HG03025 (cell line): Measurements from ENCODE around the gene GLT1D1.

Experiments used
- ATAC-seq: cut with Tn5 transposase; IDR thresholded peaks from one replicate; pipeline ENCODE4 v1.9.1; 2021; ENCODE audit warnings: mild to moderate bottlenecking, moderate library complexity; ENCODE audit not compliant: unreplicated experiment, low FRiP score

Gene GLT1D1

DNA sequence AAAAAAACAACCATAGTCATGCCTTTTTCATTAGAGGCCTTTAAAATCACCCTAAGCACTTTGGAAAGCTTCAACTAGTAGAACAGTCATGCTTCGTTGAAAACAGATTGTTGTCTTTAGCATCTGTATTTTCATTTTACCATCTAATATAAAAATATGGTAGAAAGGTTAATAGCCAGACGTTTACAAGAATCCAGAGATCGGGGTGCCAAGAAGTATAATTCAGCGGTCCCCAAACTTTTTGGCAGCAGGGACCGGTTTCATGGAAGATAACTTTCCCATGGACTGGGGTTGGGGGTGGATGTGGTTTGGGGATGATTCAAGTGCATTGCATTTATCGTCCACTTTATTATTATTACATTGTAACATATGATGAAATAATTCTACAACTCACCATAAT is 138.4 kb downstream of the GLT1D1 start:
- no peak for ATAC-seq

DNA sequence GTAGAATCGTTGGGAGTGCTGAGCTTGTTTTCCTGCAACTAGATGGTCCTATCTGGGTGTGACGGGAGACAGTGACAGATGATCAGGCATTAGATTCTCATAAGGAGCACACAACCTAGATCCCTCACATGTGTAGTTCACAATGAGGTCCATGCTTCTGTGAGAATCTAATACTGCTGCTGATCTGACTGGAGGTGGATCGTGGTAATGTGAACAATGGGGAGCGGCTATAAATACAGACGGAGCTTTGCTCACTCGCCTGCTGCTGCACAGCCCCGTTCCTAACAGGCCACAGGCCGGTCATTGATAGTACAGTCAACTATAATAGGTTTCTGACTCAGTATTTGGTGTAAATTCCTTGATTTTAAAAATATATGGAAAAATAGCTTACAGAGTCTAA is 138.8 kb downstream of the GLT1D1 start:
- ATAC-seq: no peak

DNA sequence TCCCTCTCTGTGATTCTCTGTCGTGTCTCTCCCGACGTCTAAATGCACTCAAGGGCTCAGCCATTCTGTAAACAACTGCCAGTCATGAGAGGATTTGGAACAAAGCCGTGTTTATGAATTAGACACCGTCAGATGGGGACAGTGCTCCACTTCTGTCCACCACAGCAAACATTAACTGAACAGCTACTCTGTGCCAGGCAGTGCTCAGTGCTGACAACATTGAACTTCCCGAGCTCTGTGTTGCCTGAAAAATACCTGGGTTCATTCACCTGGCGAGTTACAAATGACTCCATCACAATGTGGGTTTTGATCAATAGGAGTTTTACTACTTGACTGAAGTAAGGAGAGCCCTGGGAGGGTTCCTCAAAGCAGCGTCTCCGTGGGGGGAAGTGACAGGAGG is 139.3 kb downstream of the GLT1D1 start:
- ATAC-seq: no peak

DNA sequence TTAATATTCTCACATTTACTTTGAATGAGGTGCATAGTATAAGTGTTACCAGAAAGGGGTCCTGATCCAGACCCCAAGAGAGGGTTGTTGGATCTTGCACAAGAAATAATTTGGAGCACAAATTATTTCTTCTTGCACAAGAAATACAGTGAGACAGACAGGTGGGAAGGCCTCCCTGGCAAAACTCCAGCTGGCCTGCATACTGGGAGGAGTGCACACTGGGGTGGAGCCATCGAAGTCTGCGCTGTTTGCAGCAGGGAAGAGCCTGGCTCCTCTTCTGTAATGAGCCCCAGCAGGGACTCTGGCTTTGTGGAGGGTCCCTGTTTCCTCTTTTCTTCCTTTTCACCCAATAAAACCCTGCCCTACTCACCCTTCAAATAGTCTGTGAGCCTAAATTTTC is 141.6 kb downstream of the GLT1D1 start:
- no peak for ATAC-seq

DNA sequence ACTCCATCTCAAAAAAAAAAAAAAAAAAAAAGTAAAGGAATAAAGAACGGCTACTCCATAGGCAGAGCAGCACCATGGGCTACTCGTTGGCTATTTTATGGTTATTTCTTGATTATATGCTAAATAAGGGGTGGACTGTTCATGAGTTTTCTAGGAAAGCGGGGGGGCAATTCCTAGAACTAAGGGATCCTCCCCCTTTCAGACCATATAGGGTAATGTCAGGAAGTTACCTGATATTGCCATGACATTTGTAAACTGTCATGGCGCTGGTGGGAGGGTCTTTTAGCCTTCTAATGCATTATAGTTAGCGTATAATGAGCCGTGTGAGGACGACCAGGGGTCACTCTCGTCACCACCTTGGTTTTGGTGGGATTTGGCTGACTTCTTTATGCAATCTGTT is 142.3 kb downstream of the GLT1D1 start:
- ATAC-seq: no peak

DNA sequence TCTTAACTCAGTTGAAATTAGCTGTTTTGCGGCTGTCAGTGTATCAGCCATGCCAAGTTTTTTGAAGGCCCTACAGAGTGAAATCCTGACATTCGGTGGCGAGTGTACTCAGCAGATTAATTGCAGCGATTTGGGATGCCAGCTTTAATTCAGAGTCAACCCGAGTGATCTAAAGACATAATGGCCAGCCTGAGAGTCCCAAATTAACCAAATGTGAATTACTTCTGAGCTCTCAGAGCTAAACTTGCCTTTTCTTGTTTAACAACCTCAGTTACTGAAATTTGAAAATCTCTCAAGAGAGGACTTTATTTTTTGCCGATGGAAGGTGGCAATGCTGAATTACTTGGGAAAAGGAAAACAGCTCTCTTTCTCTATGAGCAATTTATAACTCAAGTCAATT is 148.5 kb downstream of the GLT1D1 start:
- no peak for ATAC-seq

DNA sequence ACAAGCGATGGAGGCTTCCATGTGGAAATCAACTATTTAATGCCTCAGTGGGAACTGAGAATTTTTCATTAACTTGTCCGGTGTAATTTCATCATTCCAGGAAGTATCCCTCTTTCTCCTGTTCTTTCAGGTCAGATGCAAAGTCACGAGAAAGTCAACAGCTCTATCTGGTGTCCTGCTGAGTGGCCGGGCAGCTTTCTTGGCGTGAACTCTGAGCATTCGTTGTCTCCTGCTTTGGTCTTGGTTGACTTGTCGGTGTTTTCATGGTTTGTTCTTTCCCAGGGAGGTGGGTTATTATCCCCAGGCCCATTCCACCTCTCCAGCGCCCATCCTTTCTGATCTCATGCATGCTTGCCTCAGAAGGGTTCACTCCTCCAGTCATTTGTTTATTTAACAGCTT is 149.1 kb downstream of the GLT1D1 start:
- ATAC-seq: no peak

DNA sequence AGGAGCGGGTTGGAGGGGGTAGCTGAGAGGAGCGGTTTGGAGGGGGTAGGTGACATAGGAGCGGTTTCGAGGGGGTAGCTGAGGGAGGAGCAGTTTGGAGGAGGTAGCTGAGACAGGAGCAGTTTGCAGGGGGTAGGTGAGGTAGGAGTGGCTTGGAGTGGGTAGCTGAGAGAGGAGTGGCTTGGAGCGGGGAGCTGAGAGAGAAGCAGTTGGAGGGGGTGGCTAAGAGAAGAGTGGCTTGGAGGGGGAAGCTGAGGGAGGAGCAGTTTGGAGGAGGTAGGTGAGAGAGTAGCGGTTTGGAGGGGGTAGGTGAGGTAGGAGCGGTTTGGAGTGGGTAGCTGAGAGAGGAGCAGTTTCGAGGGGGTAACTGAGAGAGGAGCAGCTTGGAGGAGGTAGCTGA is 152.1 kb downstream of the GLT1D1 start:
- no peak for ATAC-seq

DNA sequence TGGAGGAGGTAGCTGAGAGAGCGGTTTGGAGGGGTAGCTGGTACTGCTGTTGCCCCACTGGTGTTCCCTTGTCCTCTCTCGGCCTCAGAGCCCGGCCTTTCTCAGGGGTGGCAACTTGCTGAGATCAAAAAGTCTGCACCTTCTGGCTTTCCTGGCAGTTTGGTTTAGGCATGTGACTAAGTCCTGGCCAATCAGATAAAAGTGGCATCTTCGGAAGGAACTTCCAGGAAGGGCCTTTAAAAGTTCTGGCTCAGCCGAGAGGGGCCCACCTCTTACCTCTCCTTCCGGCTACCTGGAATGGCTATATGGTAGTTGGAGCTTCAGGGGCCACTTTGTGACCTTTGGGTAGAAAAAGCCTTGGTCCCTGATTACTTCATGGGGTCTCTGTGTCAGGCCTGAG is 152.6 kb downstream of the GLT1D1 start:
- no peak for ATAC-seq

DNA sequence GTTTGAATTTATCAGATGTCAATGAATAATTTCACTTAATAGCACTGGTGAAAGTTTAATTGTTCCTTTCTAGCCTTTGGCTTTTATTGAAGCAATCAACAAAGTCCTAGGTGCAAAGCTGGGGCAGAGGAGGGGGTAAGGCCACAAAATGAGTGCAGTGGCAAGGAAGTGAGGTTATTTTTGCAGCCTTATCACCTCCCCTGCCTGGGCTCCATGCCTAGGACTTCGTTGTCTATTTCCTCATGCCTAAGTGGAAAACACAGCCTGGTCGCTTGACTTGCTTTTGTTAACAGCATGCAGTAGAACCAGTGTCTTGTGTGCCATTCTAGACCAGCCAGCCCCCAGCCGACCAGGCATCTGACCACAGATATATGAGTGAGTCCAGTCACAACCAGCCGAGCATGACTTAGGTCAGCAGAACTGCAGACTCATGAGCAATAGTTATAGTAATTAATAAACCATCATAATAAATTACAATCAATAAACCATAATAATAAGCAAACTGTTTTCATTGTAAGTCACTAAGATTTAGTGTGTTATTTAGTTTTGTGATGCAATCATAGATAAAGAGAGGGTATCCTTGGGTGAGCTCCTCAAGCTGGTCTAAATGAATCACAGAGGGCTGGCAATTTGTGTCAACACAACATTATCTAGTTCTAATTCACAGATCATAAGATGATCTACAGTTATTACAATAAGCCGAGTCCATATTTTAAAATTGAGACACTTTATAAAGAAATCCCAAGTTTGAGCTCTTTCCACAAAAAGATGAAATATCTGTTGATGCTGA is 156.8 kb downstream of the GLT1D1 start:
- no peak for ATAC-seq

DNA sequence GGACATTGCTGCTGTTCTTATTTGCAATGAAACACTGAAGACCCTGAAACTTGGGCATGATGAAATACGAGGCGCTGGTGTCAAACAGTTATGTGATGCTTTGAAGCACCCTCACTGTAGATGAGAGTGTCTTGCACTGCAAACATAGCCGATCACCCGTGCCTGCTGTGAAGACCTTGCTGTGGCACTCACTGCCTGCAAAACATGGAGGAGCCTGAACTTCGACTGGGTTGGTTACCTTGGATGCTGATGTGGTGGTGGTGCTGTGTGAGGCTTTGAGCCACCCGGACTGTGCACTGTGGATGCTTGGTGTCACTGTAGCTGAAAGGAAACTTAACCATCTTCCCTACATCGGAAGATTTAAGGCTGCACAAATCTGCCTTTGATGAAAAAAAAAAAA is 162.9 kb downstream of the GLT1D1 start:
- no peak for ATAC-seq

DNA sequence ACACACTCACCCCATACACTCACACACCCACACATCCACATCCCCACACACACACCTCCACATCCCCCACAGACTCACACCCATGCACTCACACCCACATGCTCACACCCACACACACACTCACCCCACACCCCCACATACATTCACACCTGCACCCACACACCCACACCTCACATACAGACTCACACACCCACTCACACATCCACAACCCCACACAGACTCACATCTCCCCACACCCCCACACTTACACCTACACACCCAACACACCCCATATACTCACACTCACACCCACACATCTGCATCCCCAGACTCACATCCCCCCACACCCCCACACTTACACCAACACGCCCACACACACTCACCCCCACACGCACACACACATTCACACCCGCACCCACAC is 171.8 kb downstream of the GLT1D1 start:
- no peak for ATAC-seq

DNA sequence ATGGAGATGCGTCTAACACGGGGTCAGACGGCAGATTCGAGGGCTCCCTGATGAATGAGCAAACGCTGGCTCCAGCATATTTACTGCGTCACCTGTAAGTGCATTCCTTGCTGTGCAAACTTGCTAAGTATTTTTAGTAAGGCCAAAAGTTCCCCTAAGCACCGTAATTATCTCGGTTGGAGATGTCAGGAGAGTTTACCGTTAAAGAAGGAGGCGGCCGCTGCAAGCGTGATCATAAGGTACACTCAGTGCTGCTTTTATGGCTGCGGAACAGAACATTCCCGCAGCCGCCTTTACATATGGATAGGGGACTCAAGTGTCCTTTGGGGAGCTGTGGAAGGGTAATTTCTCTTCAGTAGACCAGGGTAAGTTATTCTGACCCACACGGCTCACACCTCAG is 175.6 kb downstream of the GLT1D1 start:
- no peak for ATAC-seq
